Panc1 (cell line): ENCODE measurements around the gene CREM.

Experiments used
- CTCF ChIP-seq: fragments of 450-650 bp; IDR thresholded peaks from 2 replicates; pipeline ENCODE4 v1.5.1; 2017; ENCODE audit warnings: mild to moderate bottlenecking
- POLR2AphosphoS5 ChIP-seq: IDR thresholded peaks from 2 replicates; pipeline ENCODE4 v1.6.1; 2012; ENCODE audit warnings: mild to moderate bottlenecking, low read depth, low read length, moderate library complexity
- REST ChIP-seq, 2 experiments: IDR thresholded peaks; 2 replicates each; pipeline ENCODE4 v1.6.1; 2011 to 2012; ENCODE audit warnings: low read depth in 2 of 2, control low read depth in 1 of 2, low read length in 1 of 2, mild to moderate bottlenecking in 1 of 2, moderate library complexity in 1 of 2; ENCODE audit not compliant: insufficient read depth in 1 of 2
- TCF7L2 ChIP-seq: IDR thresholded peaks from 2 replicates; pipeline ENCODE4 v1.6.1; 2011; ENCODE audit warnings: mild to moderate bottlenecking, low read depth, low read length, inconsistent platforms

- TF ChIP-seq CTCF, result no peak
- TF ChIP-seq REST (IDR thresholded peaks at IDR 0.05; ENCODE audit: insufficient read depth in 1 of 2, low read depth in 2 of 2, low read length in 1 of 2), result no peak
- no peak for TF ChIP-seq POLR2AphosphoS5
- TF ChIP-seq TCF7L2, result no peak
Measured at GRCh38 chr10:35129185-35129674, 2.6 kb downstream of the CREM start.
